ENCODE results near the gene IPO4. TPM values are rescaled to one million over a fixed set of nuclear protein-coding genes. Genes with fewer than 3 reads are reported as not detected.

The IPO4 gene
- total and polyA plus RNA-seq, 2 donors, result 9.8 to 24.3 TPM

DNA sequence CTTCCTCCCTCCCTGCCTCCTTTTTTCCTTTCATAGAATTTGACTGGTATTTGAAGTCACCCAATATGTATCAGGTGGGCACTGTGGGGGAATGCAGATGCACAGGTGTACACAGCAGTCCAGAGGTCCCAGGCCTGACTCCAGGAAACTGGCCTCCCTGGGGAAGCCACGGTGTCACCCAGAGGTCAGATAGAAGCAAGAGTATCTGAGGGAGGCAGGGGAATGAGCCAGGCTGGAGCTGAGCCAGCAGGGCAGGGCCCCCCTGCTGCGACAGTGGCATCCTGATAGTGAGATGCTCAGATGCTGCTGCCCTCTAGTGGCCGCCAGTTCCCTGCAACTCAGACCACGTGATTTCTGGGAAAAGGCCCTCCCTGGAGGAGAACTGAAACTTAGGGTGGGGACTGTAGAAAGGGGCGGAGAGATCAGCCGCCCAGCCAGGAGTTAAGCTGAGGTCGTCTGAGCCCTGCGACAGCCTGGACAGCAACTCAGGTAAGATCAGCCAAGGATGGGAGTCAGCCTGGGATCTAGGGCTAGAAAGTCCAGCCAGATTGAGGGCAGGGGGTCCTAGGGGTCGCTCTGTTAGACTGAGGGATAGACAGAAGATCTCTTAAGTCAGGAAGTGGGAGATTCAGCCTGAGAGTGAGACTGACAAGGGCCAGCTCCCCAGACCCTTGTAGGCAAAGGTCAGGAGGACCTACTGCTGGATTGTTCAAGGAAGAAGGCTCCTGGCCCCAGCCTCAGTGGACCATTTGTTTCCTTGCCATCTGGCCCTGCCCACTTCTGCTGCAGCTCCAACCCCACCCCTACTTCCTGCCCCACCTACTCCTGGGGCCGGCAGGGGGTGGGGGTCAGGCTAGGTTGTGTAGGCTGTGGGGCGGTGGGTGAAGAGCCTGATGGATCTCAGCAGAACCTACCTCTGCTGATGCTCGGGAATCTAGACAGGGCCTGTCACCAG lies 27.5 kb downstream of the IPO4 start, which contains the start of gene IRF9:
Gene IRF9, plus strand, starts transcription at position 416 of the 955 bp plus-strand sequence. CDS start 880 bp downstream, outside the sequence.
- H3K4me3 ChIP-seq (ENCODE audit: low read depth, low read length), result peak within 1 kb of the TSS; percentile 66
- peak within 1 kb of the TSS; percentile 88 for H3K27ac ChIP-seq (ENCODE audit: low read depth)
- DNase-seq (ENCODE audit: extremely low spot score), result peak; percentile 81
- under 1% methylated on average over 12 of the region's 12 CpGs for WGBS
- H3K4me1 ChIP-seq (ENCODE audit: insufficient read depth), result no peaks in the 10 kb centered on the region
- H3K36me3 ChIP-seq (ENCODE audit: insufficient read depth), result no peaks in the 10 kb centered on the region

DNA sequence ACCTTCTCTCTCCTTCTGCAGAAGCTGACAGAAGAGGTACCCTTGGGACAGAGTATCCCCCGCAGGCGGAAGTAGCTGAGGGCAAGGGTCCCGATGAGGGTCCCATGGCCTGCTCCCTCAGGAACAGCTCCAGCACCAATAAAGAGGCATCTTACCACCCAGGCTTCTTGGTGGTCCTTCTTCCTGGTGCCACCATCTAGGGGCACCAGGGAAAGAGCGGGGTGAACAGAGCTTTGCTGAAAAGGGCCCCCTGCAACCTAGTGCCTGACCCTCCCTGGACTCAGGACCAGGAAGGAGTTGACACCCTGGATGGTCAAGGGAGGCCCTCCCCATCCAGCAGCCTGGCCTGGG lies 28.1 kb downstream of the IPO4 start:
- peaks cover 2% of the 10 kb centered on the region for H3K36me3 ChIP-seq (ENCODE audit: insufficient read depth)
- H3K27ac ChIP-seq (ENCODE audit: low read depth), result peak overlapping the region; percentile 62
- WGBS, result 87% methylated on average over 4 of the region's 4 CpGs
- DNase-seq (ENCODE audit: extremely low spot score), result no peak
- H3K4me3 ChIP-seq (ENCODE audit: low read depth, low read length), result no peak overlapping the region
- H3K4me1 ChIP-seq (ENCODE audit: insufficient read depth), result no peaks in the 10 kb centered on the region

DNA sequence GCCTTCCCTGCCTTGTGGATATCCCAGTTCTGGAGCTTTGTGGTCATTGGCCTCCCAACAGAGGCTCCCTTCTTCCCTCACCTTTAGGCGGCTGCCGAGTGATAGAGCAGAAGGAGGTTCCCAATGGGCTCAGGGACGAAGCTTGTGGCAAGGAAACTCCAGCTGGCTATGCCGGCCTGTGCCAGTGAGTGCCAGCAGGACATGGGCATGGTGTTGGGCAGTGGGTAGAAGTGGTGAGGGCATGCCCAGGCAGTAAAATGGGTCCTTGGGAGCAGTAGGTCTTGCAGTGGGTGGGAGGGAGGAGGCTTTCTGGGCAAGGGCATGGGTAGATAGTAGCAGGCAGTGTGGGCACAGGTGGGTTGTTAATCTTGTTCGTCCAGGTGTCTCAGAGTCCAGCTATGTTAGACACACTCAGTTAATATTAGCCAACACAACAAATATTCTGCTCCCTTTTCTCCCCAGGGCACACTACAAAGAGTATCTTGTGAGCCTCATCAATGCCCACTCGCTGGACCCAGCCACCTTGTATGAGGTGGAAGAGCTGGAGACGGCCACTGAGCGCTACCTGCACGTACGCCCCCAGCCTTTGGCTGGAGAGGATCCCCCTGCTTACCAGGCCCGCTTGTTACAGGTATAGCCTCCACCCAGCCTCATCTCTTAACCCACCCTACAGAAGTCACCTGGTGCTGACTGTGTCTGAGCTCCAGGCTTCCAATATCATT lies 28.7 kb downstream of the IPO4 start:
- DNase-seq (ENCODE audit: extremely low spot score), result no peak
- Histone ChIP-seq H3K4me1 (ENCODE audit: insufficient read depth) (no peaks in the 10 kb centered on the region), H3K36me3 (ENCODE audit: insufficient read depth) (peaks cover 2% of the 10 kb centered on the region), H3K4me3 (ENCODE audit: low read depth, low read length) (no peak overlapping the region), H3K27ac (ENCODE audit: low read depth) (peak overlapping the region; percentile 62)
- WGBS, result 88% methylated on average over 11 of the region's 11 CpGs

DNA sequence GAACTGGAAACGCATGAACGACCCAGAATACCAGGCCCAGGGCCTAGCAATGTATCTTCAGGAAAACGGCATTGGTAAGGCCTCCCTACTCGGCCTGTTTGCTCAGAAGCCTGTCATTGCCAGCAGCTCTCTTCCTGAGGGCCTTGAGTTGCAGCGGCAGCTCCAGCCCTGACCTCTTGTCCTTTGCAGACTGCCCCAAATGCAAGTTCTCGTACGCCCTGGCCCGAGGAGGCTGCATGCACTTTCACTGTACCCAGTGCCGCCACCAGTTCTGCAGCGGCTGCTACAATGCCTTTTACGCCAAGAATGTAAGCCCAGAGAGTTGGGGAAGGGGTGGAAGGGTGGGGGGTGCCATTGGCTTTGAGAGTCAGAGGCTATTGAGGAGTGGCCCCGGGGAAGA lies 31.3 kb downstream of the IPO4 start:
- no peaks in the 10 kb centered on the region for H3K4me1 ChIP-seq (ENCODE audit: insufficient read depth)
- DNase-seq (ENCODE audit: extremely low spot score), result no peak
- no peak overlapping the region for H3K27ac ChIP-seq (ENCODE audit: low read depth)
- WGBS, result 93% methylated on average over 12 of the region's 12 CpGs
- no peak overlapping the region for H3K4me3 ChIP-seq (ENCODE audit: low read depth, low read length)
- peaks cover 2% of the 10 kb centered on the region for H3K36me3 ChIP-seq (ENCODE audit: insufficient read depth)

DNA sequence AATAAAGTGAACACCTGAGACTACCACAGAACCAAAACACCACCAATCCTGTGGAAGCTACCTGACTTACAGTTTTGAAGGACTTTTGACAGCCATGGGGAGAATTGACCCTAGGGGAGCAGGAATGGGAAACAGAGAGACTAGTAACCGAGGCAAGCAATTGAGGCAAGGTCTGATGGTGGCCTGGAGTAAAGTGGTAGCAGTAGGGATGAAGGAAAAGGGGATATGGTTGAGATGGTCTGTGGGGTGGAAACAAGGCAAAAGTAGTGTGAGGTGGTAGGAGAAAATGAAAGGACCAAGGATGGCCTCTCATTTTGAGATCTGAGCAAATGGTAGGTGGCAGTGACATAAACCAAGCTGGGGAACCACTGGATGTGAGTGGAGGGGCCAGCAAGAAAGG lies 31.8 kb downstream of the IPO4 start:
- WGBS, result 78% methylated on average over 1 of the region's 1 CpG
- Histone ChIP-seq H3K36me3 (ENCODE audit: insufficient read depth) (peaks cover 2% of the 10 kb centered on the region), H3K4me1 (ENCODE audit: insufficient read depth) (no peaks in the 10 kb centered on the region), H3K27ac (ENCODE audit: low read depth) (no peak overlapping the region), H3K4me3 (ENCODE audit: low read depth, low read length) (no peak overlapping the region)
- DNase-seq (ENCODE audit: extremely low spot score), result no peak

DNA sequence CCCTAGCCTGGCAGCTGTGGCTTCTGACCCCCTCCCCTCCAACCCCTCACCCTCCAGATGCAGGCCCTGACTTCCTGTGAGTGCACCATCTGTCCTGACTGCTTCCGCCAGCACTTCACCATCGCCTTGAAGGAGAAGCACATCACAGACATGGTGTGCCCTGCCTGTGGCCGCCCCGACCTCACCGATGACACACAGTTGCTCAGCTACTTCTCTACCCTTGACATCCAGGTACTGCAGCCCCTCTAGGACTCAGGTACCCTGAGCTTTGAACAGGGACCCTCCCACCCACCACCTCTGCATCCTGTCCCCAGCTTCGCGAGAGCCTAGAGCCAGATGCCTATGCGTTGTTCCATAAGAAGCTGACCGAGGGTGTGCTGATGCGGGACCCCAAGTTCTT lies 33.5 kb downstream of the IPO4 start:
- H3K4me1 ChIP-seq (ENCODE audit: insufficient read depth), result no peaks in the 10 kb centered on the region
- 96% methylated on average over 10 of the region's 10 CpGs for WGBS
- DNase-seq (ENCODE audit: extremely low spot score), result no peak
- H3K4me3 ChIP-seq (ENCODE audit: low read depth, low read length), result no peak overlapping the region
- peaks cover 6% of the 10 kb centered on the region for H3K36me3 ChIP-seq (ENCODE audit: insufficient read depth)
- no peak overlapping the region for H3K27ac ChIP-seq (ENCODE audit: low read depth)

DNA sequence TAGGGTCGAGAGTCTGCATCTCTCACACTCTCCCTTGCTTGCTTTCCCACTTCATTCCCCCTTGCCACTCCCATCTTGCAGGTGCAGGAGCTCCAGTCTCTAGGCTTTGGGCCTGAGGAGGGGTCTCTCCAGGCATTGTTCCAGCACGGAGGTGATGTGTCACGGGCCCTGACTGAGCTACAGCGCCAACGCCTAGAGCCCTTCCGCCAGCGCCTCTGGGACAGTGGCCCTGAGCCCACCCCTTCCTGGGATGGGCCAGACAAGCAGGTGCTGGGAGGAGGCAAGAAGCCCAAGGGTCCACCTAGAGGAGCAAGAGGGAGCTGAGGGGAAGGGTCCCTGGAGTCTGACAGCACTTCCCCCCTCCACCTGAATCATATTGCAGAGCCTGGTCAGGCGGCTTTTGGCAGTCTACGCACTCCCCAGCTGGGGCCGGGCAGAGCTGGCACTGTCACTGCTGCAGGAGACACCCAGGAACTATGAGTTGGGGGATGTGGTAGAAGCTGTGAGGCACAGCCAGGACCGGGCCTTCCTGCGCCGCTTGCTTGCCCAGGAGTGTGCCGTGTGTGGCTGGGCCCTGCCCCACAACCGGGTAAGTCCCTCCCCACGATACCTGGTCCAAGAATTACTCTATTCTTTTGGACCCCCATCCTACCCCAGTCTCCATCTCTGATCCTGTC lies 37.1 kb downstream of the IPO4 start:
- H3K36me3 ChIP-seq (ENCODE audit: insufficient read depth), result peaks cover 6% of the 10 kb centered on the region
- no peak overlapping the region for H3K27ac ChIP-seq (ENCODE audit: low read depth)
- 94% methylated on average over 16 of the region's 16 CpGs for WGBS
- no peaks in the 10 kb centered on the region for H3K4me1 ChIP-seq (ENCODE audit: insufficient read depth)
- no peak for DNase-seq (ENCODE audit: extremely low spot score)
- H3K4me3 ChIP-seq (ENCODE audit: low read depth, low read length), result no peak overlapping the region

DNA sequence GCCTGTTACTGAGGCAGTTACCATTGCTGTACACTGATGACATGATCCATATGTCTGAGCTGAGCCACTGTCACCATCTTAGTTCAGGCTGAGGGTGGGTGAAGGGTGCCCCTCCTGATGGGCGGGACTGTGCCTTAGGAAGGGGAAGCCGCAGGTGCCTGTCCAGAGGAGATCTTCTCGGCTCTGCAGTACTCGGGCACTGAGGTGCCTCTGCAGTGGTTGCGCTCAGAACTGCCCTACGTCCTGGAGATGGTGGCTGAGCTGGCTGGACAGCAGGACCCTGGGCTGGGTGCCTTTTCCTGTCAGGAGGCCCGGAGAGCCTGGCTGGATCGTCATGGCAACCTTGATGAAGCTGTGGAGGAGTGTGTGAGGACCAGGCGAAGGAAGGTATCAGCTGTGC lies 37.6 kb downstream of the IPO4 start:
- Histone ChIP-seq H3K27ac (ENCODE audit: low read depth) (no peak overlapping the region), H3K36me3 (ENCODE audit: insufficient read depth) (peaks cover 5% of the 10 kb centered on the region), H3K4me1 (ENCODE audit: insufficient read depth) (no peaks in the 10 kb centered on the region), H3K4me3 (ENCODE audit: low read depth, low read length) (no peak overlapping the region)
- 83% methylated on average over 9 of the region's 9 CpGs for WGBS
- no peak for DNase-seq (ENCODE audit: extremely low spot score)

DNA sequence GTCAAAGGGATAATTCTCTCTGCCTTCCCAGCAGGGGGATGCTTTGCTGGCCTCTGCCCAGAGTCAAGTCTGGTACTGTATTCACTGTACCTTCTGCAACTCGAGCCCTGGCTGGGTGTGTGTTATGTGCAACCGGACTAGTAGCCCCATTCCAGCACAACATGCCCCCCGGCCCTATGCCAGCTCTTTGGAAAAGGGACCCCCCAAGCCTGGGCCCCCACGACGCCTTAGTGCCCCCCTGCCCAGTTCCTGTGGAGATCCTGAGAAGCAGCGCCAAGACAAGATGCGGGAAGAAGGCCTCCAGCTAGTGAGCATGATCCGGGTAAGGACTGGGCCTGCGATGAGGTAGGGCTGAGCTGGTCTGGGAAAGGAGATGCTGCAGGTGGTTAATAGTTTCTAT lies 38.0 kb downstream of the IPO4 start:
- Histone ChIP-seq H3K27ac (ENCODE audit: low read depth) (no peak overlapping the region), H3K4me3 (ENCODE audit: low read depth, low read length) (no peak overlapping the region), H3K4me1 (ENCODE audit: insufficient read depth) (no peaks in the 10 kb centered on the region), H3K36me3 (ENCODE audit: insufficient read depth) (peaks cover 4% of the 10 kb centered on the region)
- WGBS, result 91% methylated on average over 9 of the region's 9 CpGs
- no peak for DNase-seq (ENCODE audit: extremely low spot score)

DNA sequence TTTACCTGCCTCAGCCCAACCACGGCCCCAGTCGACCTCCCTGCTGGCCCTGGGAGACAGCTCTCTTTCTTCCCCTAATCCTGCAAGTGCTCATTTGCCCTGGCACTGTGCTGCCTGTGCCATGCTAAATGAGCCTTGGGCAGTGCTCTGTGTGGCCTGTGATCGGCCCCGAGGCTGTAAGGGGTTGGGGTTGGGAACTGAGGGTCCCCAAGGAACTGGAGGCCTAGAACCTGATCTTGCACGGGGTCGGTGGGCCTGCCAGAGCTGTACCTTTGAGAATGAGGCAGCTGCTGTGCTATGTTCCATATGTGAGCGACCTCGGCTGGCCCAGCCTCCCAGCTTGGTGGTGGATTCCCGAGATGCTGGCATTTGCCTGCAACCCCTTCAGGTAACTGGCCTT lies 38.6 kb downstream of the IPO4 start:
- 93% methylated on average over 9 of the region's 9 CpGs for WGBS
- Histone ChIP-seq H3K36me3 (ENCODE audit: insufficient read depth) (peaks cover 4% of the 10 kb centered on the region), H3K4me3 (ENCODE audit: low read depth, low read length) (no peak overlapping the region), H3K27ac (ENCODE audit: low read depth) (no peak overlapping the region), H3K4me1 (ENCODE audit: insufficient read depth) (no peaks in the 10 kb centered on the region)
- no peak for DNase-seq (ENCODE audit: extremely low spot score)

DNA sequence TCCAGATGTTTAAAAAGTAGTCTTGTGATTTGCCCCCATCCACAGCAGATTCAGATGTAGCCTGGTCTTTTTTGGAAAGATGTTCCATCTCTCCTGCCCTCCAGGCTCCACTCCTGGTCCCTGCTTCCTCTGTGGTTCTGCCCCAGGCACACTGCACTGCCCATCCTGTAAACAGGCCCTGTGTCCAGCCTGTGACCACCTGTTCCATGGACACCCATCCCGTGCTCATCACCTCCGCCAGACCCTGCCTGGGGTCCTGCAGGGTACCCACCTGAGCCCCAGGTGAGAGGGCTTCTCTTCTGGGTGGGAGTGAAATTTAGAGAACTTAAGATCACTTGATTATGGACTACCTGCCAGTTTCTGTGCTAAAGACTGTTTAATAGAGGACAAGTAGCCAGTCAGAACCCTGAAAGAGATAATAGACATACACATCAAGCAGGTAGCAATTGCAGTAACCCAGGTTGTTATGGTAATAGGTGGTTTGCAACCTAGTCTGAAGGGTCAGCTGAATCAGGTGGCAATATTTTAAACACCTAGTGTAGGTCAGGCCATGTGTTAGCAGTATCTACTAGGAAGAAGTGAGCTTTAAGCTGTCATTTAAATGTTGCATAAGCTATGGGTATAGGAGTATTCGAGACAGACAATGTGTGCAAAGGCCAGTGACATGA lies 39.2 kb downstream of the IPO4 start:
- Histone ChIP-seq H3K27ac (ENCODE audit: low read depth) (no peak overlapping the region), H3K36me3 (ENCODE audit: insufficient read depth) (peaks cover 4% of the 10 kb centered on the region), H3K4me3 (ENCODE audit: low read depth, low read length) (no peak overlapping the region), H3K4me1 (ENCODE audit: insufficient read depth) (no peaks in the 10 kb centered on the region)
- 93% methylated on average over 3 of the region's 3 CpGs for WGBS
- DNase-seq (ENCODE audit: extremely low spot score), result no peak

DNA sequence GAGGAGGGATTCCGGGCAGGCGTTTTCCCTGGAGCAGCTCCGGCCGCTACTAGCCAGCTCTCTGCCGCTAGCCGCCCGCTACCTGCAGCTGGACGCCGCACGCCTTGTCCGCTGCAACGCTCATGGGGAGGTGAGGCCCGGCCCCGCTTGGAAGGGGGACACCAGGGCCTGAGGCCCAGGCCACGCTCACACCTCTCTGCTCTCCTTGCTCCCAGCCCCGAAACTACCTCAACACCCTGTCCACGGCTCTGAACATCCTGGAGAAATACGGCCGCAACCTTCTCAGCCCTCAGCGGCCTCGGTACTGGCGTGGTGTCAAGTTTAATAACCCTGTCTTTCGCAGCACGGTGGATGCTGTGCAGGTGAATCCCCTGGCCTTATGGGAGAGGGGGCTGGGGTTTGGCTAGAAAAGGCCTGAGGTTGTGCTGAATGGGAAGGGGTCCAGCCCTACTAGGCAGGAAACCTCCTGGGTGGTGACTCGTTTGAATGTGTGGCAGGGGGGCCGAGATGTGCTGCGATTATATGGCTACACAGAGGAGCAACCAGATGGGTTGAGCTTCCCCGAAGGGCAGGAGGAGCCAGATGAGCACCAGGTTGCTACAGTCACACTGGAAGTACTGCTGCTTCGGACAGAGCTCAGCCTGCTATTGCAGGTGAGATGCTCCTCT lies 40.7 kb downstream of the IPO4 start:
- Histone ChIP-seq H3K4me1 (ENCODE audit: insufficient read depth) (no peaks in the 10 kb centered on the region), H3K36me3 (ENCODE audit: insufficient read depth) (peaks cover 4% of the 10 kb centered on the region), H3K4me3 (ENCODE audit: low read depth, low read length) (peak overlapping the region; percentile 74), H3K27ac (ENCODE audit: low read depth) (peak overlapping the region; percentile 52)
- DNase-seq (ENCODE audit: extremely low spot score), result no peak
- WGBS, result 6% methylated on average over 29 of the region's 29 CpGs
